ENCODE results near the gene ZEB2. TPM values are rescaled to one million over a fixed set of nuclear protein-coding genes. Genes with fewer than 3 reads are reported as not detected.

Gene ZEB2
- total and polyA plus RNA-seq, 7 experiments from 2014 or later: 0.26 to 534 (median 4.6) TPM

DNA sequence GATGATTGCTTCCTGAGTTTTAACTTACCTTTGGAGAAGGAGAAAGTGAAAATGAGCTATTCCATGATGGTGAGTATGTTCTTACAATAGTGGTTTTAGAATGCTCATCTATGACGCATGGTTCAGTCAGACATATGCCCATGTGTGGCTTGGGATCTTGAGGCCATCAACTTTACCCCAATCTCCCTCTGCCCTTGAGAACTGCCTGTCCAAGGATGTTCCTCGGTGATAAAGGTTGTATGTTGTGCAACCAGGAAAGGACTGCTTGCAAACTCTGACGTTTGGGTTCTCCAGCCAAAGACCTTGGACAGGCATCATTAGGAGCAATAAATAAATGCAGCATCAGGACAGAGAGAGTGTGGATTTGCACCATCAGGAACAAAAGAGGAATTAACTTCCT lies 165.0 kb downstream of the ZEB2 start:
- Mint-ChIP-seq H3K27ac (no peak overlapping the region), H3K4me3 (no peak overlapping the region), H3K27me3 (peaks cover 0 to 7% (median 0%) of the 10 kb centered on the region in 5 donors), H3K9me3 (no peaks in the 10 kb centered on the region), H3K36me3 (no peaks in the 10 kb centered on the region), H3K4me1 (peaks cover 0 to 12% (median 0%) of the 10 kb centered on the region in 7 donors)
- Histone ChIP-seq H3K4me3 (ENCODE audit: low read length) (no peak overlapping the region), H3K9me3 (ENCODE audit: control insufficient read depth in 2 of 3, low read length in 3 of 3) (no peaks in the 10 kb centered on the region), H3K27me3 (ENCODE audit: control insufficient read depth in 2 of 2, insufficient read depth in 2 of 2, low read length in 2 of 2) (no peaks in the 10 kb centered on the region), H3K4me1 (ENCODE audit: control insufficient read depth in 2 of 2, insufficient read depth in 2 of 2, low read length in 2 of 2) (no peaks in the 10 kb centered on the region), H3K27ac (ENCODE audit: low read depth, low read length) (no peak overlapping the region), H3K36me3 (ENCODE audit: control insufficient read depth in 2 of 3, insufficient read depth in 3 of 3, low read length in 3 of 3) (no peaks in the 10 kb centered on the region)
- POLR2A ChIA-PET: no interaction called here
- intact Hi-C loops (cut with micrococcal nuclease): no loop called here
- ATAC-seq (no peak), DNase-seq (no peak)
- CTCF ChIA-PET: no interaction called here

DNA sequence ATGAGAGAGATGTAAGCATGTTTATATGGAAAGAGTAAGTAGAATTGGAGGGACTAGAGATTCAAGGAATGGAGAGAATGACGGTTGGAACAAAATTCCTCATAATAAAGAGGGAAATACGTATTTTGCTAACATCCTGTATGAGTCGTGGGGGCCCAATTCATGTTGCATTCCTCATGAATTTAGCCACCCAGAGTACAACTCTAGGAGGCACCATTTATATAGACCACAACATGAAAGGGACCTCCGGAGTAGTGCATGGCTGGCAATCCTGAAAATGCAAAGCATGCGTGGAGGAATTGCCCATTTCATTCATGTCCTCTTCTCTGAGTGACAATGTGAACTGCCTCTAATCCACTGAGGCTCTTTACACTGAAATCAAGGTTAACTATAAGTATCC lies 168.2 kb downstream of the ZEB2 start:
- intact Hi-C loops (cut with micrococcal nuclease): no loop called here
- no peaks in the 10 kb centered on the region for H3K36me3 ChIP-seq (ENCODE audit: control insufficient read depth in 2 of 3, insufficient read depth in 3 of 3, low read length in 3 of 3)
- no peak overlapping the region for H3K27ac ChIP-seq (ENCODE audit: low read depth, low read length)
- H3K27me3 ChIP-seq (ENCODE audit: control insufficient read depth in 2 of 2, insufficient read depth in 2 of 2, low read length in 2 of 2): no peaks in the 10 kb centered on the region
- no peak for DNase-seq
- no peak overlapping the region for H3K4me3 ChIP-seq (ENCODE audit: low read length)
- H3K9me3 Mint-ChIP-seq: no peaks in the 10 kb centered on the region
- H3K4me3 Mint-ChIP-seq: no peak overlapping the region
- no peaks in the 10 kb centered on the region for H3K4me1 ChIP-seq (ENCODE audit: control insufficient read depth in 2 of 2, insufficient read depth in 2 of 2, low read length in 2 of 2)
- H3K4me1 Mint-ChIP-seq: no peaks in the 10 kb centered on the region
- H3K9me3 ChIP-seq (ENCODE audit: control insufficient read depth in 2 of 3, low read length in 3 of 3): no peaks in the 10 kb centered on the region
- no peaks in the 10 kb centered on the region for H3K27me3 Mint-ChIP-seq
- no peak overlapping the region for H3K27ac Mint-ChIP-seq
- ChIA-PET POLR2A (no interaction called here), CTCF (no interaction called here)
- no peak for ATAC-seq
- no peaks in the 10 kb centered on the region for H3K36me3 Mint-ChIP-seq

GRCh38 chr2:144350151-144350802 lies 169.6 kb downstream of the ZEB2 start:
- ChIA-PET CTCF (no interaction called here), POLR2A (no interaction called here)
- H3K4me3 ChIP-seq (ENCODE audit: low read length): no peak overlapping the region
- H3K4me1 Mint-ChIP-seq: no peaks in the 10 kb centered on the region
- no peaks in the 10 kb centered on the region for H3K36me3 Mint-ChIP-seq
- no peak overlapping the region for H3K27ac ChIP-seq (ENCODE audit: low read depth, low read length)
- no peak for ATAC-seq
- H3K9me3 Mint-ChIP-seq: no peaks in the 10 kb centered on the region
- intact Hi-C loops (cut with micrococcal nuclease): no loop called here
- no peaks in the 10 kb centered on the region for H3K9me3 ChIP-seq (ENCODE audit: control insufficient read depth in 2 of 3, low read length in 3 of 3)
- DNase-seq: no peak
- no peaks in the 10 kb centered on the region for H3K36me3 ChIP-seq (ENCODE audit: control insufficient read depth in 2 of 3, insufficient read depth in 3 of 3, low read length in 3 of 3)
- H3K27me3 Mint-ChIP-seq: no peaks in the 10 kb centered on the region
- H3K27me3 ChIP-seq (ENCODE audit: control insufficient read depth in 2 of 2, insufficient read depth in 2 of 2, low read length in 2 of 2): no peaks in the 10 kb centered on the region
- H3K27ac Mint-ChIP-seq: no peak overlapping the region
- H3K4me1 ChIP-seq (ENCODE audit: control insufficient read depth in 2 of 2, insufficient read depth in 2 of 2, low read length in 2 of 2): no peaks in the 10 kb centered on the region
- no peak overlapping the region for H3K4me3 Mint-ChIP-seq

- DNase-seq (no peak), ATAC-seq (no peak)
- no peaks in the 10 kb centered on the region for H3K27me3 Mint-ChIP-seq
- intact Hi-C loops (cut with micrococcal nuclease): no loop called here
- H3K4me3 ChIP-seq (ENCODE audit: low read length): no peak overlapping the region
- no peaks in the 10 kb centered on the region for H3K4me1 Mint-ChIP-seq
- no peak overlapping the region for H3K4me3 Mint-ChIP-seq
- H3K27me3 ChIP-seq (ENCODE audit: control insufficient read depth in 2 of 2, insufficient read depth in 2 of 2, low read length in 2 of 2): no peaks in the 10 kb centered on the region
- ChIA-PET POLR2A (no interaction called here), CTCF (no interaction called here)
- H3K4me1 ChIP-seq (ENCODE audit: control insufficient read depth in 2 of 2, insufficient read depth in 2 of 2, low read length in 2 of 2): no peaks in the 10 kb centered on the region
- H3K9me3 ChIP-seq (ENCODE audit: control insufficient read depth in 2 of 3, low read length in 3 of 3): no peaks in the 10 kb centered on the region
- H3K9me3 Mint-ChIP-seq: no peaks in the 10 kb centered on the region
- H3K27ac ChIP-seq (ENCODE audit: low read depth, low read length): no peak overlapping the region
- H3K36me3 Mint-ChIP-seq: no peaks in the 10 kb centered on the region
- no peaks in the 10 kb centered on the region for H3K36me3 ChIP-seq (ENCODE audit: control insufficient read depth in 2 of 3, insufficient read depth in 3 of 3, low read length in 3 of 3)
- no peak overlapping the region for H3K27ac Mint-ChIP-seq
Observed at GRCh38 chr2:144349674-144350073, 170.2 kb downstream of the ZEB2 start.

DNA sequence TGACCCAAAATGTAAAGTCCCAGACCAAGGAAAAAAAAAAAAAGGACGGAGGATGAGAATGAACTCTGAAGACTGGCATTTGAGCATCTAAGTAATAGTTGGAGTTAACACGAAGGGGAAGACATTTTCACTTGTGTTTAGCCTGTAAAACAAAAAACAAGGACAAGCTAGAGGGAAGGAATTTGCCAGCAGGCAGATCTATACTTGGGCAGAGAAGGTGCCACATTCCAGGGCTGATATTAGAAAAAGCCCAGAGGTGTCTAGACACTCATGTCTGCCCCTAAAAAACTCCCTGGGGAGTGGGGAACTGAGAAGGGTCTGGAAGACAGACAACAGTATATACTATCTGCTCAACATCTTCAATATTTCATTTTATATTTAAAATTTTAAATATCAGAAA lies 171.1 kb downstream of the ZEB2 start:
- Histone ChIP-seq H3K4me3 (ENCODE audit: low read length) (no peak overlapping the region), H3K4me1 (ENCODE audit: control insufficient read depth in 2 of 2, insufficient read depth in 2 of 2, low read length in 2 of 2) (no peaks in the 10 kb centered on the region), H3K27me3 (ENCODE audit: control insufficient read depth in 2 of 2, insufficient read depth in 2 of 2, low read length in 2 of 2) (no peaks in the 10 kb centered on the region), H3K27ac (ENCODE audit: low read depth, low read length) (no peak overlapping the region), H3K36me3 (ENCODE audit: control insufficient read depth in 2 of 3, insufficient read depth in 3 of 3, low read length in 3 of 3) (no peaks in the 10 kb centered on the region), H3K9me3 (ENCODE audit: control insufficient read depth in 2 of 3, low read length in 3 of 3) (no peaks in the 10 kb centered on the region)
- Mint-ChIP-seq H3K27me3 (no peaks in the 10 kb centered on the region), H3K9me3 (no peaks in the 10 kb centered on the region), H3K4me3 (no peak overlapping the region), H3K36me3 (no peaks in the 10 kb centered on the region), H3K4me1 (no peaks in the 10 kb centered on the region), H3K27ac (no peak overlapping the region)
- CTCF ChIA-PET: no interaction called here
- POLR2A ChIA-PET: no interaction called here
- intact Hi-C loops (cut with micrococcal nuclease): no loop called here
- DNase-seq (no peak), ATAC-seq (no peak)

DNA sequence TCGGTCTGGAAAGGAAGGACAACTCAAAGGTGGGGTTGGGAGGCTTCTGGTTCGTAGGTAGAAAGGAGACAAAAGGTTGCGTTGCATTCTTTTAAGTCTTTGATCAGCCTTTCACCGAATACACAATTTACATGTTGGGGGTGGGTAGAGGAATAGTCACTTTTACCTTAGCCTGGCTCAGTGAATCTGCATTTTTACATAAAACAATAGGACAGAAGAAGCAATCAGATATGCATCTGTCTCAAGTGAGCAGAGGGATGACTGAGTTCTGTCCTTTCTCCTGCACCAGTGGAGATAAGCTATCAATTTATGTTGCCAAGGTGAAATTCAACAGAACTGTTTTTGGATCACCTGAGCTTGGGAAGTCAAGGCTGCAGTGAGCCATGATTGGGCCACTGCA lies 173.7 kb downstream of the ZEB2 start:
- no peaks in the 10 kb centered on the region for H3K9me3 Mint-ChIP-seq
- no peaks in the 10 kb centered on the region for H3K9me3 ChIP-seq (ENCODE audit: control insufficient read depth in 2 of 3, low read length in 3 of 3)
- intact Hi-C loops (cut with micrococcal nuclease): no loop called here
- ATAC-seq (no peak), DNase-seq (no peak)
- H3K4me3 Mint-ChIP-seq: no peak overlapping the region
- H3K27ac ChIP-seq (ENCODE audit: low read depth, low read length): no peak overlapping the region
- no peaks in the 10 kb centered on the region for H3K4me1 ChIP-seq (ENCODE audit: control insufficient read depth in 2 of 2, insufficient read depth in 2 of 2, low read length in 2 of 2)
- peaks cover 0 to 5% (median 0%) of the 10 kb centered on the region in 7 donors for H3K4me1 Mint-ChIP-seq
- H3K27me3 ChIP-seq (ENCODE audit: control insufficient read depth in 2 of 2, insufficient read depth in 2 of 2, low read length in 2 of 2): no peaks in the 10 kb centered on the region
- no peak overlapping the region for H3K27ac Mint-ChIP-seq
- no peaks in the 10 kb centered on the region for H3K36me3 Mint-ChIP-seq
- H3K4me3 ChIP-seq (ENCODE audit: low read length): no peak overlapping the region
- no peaks in the 10 kb centered on the region for H3K36me3 ChIP-seq (ENCODE audit: control insufficient read depth in 2 of 3, insufficient read depth in 3 of 3, low read length in 3 of 3)
- H3K27me3 Mint-ChIP-seq: no peaks in the 10 kb centered on the region
- ChIA-PET CTCF (no interaction called here), POLR2A (interaction anchor here (0.7 kb wide), 1 partner anchor 11 kb away, joined by 6 read pairs; no protein-coding TSS in a partner anchor)

GRCh38 chr2:144343145-144343544 lies 176.8 kb downstream of the ZEB2 start:
- H3K9me3 ChIP-seq (ENCODE audit: control insufficient read depth in 2 of 3, low read length in 3 of 3): no peaks in the 10 kb centered on the region
- peaks cover 0 to 2% (median 0%) of the 10 kb centered on the region in 11 donors for H3K9me3 Mint-ChIP-seq
- no peak overlapping the region for H3K4me3 Mint-ChIP-seq
- H3K27me3 ChIP-seq (ENCODE audit: control insufficient read depth in 2 of 2, insufficient read depth in 2 of 2, low read length in 2 of 2): no peaks in the 10 kb centered on the region
- no peaks in the 10 kb centered on the region for H3K4me1 ChIP-seq (ENCODE audit: control insufficient read depth in 2 of 2, insufficient read depth in 2 of 2, low read length in 2 of 2)
- no peaks in the 10 kb centered on the region for H3K36me3 Mint-ChIP-seq
- intact Hi-C loops (cut with micrococcal nuclease): no loop called here
- POLR2A ChIA-PET: interaction anchor here (1.2 kb wide), 1 partner anchor 10 kb away, joined by 3 read pairs; no protein-coding TSS in a partner anchor
- DNase-seq (no peak), ATAC-seq (no peak)
- peaks cover 0 to 5% (median 0%) of the 10 kb centered on the region in 7 donors for H3K4me1 Mint-ChIP-seq
- H3K27ac ChIP-seq (ENCODE audit: low read depth, low read length): no peak overlapping the region
- CTCF ChIA-PET: no interaction called here
- no peak overlapping the region for H3K4me3 ChIP-seq (ENCODE audit: low read length)
- H3K36me3 ChIP-seq (ENCODE audit: control insufficient read depth in 2 of 3, insufficient read depth in 3 of 3, low read length in 3 of 3): no peaks in the 10 kb centered on the region
- no peak overlapping the region for H3K27ac Mint-ChIP-seq
- no peaks in the 10 kb centered on the region for H3K27me3 Mint-ChIP-seq
